HG03108 (cell line): ENCODE results near the gene IL17RA.
"Not testable (repeated sequence)": the region's sequence is repeated elsewhere in the genome, so short reads cannot be mapped to it uniquely, and the experiment has no call there.

Experiments
- ATAC-seq: cut with Tn5 transposase; IDR thresholded peaks from one replicate; pipeline ENCODE4 v1.9.1; 2021; ENCODE audit warnings: moderate library complexity; ENCODE audit not compliant: unreplicated experiment

Gene IL17RA, protein sequence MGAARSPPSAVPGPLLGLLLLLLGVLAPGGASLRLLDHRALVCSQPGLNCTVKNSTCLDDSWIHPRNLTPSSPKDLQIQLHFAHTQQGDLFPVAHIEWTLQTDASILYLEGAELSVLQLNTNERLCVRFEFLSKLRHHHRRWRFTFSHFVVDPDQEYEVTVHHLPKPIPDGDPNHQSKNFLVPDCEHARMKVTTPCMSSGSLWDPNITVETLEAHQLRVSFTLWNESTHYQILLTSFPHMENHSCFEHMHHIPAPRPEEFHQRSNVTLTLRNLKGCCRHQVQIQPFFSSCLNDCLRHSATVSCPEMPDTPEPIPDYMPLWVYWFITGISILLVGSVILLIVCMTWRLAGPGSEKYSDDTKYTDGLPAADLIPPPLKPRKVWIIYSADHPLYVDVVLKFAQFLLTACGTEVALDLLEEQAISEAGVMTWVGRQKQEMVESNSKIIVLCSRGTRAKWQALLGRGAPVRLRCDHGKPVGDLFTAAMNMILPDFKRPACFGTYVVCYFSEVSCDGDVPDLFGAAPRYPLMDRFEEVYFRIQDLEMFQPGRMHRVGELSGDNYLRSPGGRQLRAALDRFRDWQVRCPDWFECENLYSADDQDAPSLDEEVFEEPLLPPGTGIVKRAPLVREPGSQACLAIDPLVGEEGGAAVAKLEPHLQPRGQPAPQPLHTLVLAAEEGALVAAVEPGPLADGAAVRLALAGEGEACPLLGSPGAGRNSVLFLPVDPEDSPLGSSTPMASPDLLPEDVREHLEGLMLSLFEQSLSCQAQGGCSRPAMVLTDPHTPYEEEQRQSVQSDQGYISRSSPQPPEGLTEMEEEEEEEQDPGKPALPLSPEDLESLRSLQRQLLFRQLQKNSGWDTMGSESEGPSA

DNA sequence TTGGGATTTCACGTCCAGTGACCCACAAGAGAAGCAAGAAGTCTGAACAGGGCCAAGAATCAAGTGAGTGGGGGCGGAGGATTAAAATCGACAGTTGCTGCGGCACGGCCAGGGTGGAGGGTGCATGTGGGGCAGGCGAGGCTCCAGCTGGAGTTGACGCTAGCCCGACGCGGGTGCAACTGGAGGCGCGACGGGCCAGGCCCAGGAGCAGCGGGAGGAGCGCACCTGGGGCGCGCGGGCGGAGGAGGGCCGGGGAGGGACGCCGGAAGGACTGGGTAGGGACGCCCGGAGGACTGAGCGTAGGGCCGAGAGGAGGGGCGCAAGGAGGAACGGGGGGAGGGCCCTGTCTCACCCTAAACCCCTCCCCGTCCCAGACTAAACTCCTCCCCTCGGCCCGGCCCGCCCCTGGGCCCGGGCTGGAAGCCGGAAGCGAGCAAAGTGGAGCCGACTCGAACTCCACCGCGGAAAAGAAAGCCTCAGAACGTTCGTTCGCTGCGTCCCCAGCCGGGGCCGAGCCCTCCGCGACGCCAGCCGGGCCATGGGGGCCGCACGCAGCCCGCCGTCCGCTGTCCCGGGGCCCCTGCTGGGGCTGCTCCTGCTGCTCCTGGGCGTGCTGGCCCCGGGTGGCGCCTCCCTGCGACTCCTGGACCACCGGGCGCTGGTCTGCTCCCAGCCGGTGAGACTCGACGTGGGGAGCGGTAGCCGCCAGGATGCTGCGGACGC, at the start of gene IL17RA:
TSS of gene IL17RA (plus strand) at position 447 of the 723 bp plus-strand sequence. CDS start at position 539, 92 bp downstream.
- peak; percentile 89 for ATAC-seq

DNA sequence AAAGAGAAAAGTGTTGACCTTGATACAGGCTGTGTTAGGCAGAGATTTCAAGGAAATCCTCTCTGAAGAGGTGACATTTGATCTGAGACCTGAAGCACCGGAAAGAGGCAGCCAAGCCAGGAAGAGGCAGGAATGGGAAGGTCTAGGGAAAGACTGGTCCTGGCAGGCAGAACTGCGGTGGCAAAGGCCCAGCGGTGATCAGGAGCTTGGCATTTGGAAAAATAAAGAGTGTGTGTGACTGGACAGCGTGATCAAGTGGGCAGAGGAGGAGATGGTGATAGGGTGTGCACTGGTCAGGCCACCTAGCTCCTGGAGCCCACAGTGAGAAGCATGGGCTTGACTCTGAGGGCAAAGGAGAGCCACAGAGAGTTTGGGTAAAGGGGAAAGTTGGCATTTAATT, 49.6 kb upstream of the IL17RA start:
- no peak for ATAC-seq

DNA sequence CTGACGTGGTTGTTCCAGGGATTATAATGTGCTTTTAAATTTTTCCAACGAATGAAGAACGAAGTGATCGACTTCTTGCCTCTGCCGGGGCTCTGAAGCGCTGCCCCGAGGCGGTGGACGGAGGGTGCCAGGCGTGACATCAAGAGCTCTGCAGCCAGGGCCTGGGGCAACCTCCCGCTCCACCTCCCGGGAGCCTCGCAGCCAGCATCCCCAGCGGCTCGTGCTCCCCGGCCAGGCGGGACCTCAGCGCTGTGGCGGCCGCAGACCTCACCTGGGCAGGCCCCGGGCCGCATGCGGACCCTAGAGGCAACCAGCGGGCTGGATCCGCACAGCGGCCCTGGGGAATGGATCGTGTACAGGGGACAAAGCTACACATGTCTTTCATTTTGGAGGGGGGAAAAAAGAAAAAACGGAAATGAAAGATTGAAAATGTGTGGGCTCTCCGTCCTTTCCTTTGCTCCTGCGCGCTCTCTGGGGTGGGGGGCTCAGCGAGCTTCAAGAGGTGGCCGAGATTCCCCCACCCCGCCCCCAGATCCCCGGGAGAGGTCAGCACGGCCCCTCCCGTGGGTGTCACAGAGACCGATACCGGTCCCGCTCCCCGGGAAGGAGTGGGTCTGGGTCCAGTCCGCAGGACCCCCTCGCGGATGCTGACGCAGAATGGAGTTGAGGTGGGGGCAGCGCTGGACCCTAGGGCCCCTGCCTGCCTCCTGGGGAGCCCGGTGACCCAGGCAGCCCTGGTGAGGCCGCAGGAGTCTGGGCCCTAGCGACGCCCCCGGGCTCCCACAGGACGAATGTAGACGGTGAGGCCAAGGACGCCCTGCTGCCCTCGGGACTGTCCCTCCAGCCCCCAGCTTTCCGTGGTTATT, 48.6 kb upstream of the IL17RA start:
- not testable (repeated sequence) for ATAC-seq

DNA sequence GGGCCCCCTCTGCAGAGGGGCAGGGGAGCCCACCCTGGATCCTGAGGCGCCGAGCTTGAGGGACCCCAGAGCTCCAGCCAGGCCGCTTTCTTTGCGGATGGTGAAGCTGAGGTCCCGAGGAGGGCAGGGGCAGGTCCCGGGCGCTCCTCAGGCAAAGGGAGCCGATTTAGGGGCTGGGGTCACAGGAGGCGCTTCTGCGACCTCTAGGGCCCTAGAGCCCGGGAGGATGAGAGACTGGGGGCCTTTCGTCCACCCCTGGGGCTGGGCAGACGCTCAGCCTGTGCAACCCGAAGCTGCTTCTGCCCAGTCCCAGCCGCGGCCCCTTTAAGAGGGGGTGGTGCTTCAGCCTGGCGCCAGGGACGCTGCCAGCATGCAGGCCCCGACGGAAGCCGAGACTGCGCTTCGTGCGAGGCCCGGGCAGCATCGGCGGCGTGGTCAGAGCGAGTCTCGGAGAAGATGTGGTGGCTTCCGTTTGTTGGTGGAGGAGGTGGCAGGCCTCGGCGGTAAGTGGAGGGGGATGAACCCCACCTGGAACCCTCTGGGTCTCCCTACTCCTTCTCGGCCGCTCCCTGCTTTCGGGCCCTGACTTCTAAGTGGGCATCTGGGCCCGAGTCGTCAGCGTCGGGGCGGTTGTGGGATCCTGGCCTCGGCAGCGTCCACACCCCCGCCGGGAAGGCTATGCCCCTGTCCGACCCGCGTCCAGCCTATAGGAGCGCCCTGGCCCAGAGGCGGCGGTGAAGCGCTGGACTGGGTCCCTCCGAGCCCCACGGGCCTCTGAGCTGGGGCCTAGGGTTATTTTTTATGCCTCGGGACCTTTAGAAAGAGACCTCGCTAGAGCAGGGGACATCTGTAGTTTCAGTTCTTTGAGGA, 47.7 kb upstream of the IL17RA start:
- ATAC-seq = not testable (repeated sequence)

DNA sequence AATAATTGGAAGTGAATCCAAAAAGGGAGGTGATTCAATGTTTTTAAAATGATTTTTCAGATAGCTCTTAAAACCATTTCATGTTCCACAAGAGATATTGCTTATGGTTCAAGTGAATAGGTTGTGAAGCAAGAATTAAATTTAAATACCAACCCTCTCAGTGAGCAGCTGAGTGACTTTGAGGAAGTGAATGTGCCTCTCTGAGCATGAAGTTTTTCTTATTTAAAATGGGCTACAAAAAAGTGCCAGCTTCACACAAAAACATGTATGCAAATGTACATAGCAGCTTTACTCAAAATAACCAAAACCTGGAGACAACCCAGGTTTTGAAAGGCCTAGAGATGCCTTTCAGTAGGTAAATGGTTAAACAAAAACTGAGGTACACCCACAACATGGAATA, 41.3 kb upstream of the IL17RA start:
- ATAC-seq = no peak

DNA sequence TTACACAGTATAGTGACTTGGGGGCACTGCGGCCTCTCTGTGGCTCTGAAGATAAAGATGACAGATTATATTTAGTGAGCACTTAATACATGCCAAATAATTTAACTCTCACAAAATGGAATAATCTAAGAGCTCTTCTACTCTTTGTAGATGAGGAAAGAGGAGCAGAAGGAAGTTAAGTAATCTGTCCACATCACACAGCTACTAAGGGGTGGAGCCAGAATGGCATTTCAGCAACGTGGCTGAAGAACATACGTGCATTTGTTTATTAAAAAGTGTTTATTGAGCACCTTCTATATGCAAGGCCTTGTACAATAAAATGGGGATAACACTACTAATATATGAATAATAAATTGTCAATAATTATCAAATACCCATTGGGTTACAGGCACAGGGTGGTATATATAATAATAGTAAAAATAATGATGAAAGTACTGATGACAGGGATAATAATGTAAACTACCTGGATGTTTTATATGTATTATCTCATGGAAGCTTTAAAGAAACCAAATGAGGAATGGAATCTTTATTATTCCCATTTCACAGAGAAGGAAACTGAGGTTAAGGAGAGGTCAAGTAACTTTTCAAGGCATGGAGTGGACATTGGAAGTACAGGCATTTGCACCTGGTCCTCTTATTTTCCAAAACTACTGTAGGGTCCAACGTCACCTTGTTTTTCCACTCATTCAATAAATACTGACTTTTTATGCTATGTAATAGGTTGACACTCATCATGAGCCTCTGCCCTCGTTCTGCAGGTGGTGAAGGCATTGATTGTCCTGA, 38.0 kb upstream of the IL17RA start:
- no peak for ATAC-seq

DNA sequence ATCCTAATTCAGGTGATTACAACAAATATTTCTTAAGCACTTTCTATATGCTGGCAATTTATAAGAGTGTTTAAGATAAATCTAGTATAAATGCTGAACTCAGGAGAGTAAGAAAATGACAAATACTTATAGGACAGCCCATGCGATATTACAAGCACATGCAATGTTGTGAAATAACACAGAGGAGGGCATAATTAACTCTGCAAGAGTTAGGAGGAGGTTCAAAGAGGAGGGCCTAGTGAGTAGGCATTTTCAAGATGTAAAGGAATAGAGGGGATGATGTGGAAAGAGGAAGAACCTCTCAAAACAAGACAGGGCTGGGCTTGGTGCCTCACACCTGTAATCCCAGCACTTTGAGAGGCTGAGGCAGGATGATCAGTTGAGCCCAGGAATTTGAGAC, 37.1 kb upstream of the IL17RA start:
- no peak for ATAC-seq

DNA sequence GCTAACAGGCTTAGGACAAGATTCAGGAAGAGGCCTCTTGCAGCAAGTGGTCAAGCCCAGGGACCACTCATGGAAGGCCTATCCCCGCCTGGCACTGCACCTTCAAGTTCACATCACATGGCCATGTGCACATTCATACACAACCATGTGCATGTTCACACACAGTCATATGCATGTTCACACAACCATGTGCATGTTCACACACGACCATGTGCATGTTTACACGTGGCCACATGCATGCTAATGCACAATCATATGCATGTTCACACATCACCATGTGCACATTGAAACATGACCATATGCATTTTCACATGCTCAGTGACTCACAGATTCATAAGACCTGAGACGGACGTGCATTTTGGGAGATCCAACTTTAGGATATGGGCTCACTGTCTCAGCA, 28.7 kb upstream of the IL17RA start:
- ATAC-seq = no peak

DNA sequence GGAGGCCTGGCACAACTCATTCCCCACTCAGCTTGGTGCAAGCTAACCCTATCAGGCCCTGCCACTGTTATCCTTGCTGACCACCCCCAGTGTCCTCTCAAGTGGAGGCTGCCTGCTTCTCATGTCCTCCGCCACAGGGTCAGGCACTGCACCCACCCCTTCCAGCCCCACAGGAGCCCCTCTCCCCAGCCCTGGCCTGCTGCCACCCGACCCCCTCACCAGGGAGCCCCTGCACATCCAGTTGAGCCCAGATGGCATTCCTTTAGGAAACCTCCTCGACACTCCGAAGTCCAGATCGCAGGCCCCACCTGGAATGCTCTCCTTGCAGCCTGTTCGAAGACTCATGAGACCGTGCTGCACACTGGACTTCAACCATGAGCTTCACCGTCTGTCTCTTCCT, 28.0 kb upstream of the IL17RA start:
- ATAC-seq = no peak

DNA sequence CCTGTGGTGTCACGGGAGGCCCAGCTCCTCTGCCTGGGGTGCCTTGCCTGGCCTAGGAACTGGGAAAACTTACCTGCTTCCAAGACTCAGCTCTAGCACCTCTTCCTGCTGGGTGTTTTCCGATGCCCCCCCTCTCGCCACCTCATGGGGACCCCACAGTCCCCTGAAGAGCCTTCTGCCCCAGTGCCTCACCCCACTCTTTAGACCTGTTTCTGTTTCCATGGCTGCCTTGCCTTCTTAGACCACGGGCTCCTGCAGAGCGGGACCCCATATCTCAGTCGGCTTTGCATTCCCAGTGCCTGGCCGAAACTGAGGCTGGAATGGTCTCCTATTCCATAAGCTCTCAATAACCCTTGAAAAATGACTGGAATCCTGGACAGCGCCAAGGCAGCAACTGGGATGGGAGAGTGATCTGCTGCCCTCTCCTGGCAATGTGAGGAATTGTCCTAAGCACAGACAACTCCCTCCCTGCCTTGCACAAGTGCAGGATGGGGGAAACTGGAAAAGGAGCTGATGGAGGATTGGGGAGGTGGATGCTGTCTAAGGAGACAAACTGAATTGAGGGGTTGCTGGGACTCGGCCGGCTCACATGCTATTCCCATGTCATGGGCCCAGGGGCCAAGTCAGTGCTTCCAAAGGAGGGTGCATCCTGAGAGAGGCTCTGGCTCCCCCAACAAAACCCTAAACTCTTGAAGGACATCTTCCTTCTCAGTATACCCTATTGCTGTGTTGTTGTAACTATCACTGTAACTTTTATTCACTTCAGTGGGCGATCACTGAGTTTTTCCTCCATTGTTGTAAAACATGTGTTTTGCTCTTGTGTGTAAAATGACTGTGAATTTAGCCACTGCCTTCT, 26.6 kb upstream of the IL17RA start:
- ATAC-seq = no peak

DNA sequence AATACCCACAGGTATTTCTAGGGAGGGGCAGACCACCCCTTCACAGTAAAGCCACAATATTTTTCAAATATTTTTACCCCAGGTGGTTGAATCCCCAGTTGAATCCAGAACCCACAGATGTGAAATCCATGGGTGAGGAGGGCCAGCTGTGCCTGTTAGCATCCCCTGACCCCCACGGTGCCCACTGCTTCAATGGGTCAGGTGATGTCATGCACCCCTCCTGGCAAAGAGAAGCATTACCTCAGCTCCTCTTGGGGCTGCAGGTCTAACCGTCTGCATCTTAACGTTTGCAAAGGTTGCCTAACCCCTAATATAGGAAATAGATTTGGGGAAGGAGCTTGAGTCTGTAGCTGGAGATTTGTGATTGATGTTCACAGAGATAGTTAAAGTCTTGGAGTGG, 24.7 kb upstream of the IL17RA start:
- ATAC-seq = no peak

DNA sequence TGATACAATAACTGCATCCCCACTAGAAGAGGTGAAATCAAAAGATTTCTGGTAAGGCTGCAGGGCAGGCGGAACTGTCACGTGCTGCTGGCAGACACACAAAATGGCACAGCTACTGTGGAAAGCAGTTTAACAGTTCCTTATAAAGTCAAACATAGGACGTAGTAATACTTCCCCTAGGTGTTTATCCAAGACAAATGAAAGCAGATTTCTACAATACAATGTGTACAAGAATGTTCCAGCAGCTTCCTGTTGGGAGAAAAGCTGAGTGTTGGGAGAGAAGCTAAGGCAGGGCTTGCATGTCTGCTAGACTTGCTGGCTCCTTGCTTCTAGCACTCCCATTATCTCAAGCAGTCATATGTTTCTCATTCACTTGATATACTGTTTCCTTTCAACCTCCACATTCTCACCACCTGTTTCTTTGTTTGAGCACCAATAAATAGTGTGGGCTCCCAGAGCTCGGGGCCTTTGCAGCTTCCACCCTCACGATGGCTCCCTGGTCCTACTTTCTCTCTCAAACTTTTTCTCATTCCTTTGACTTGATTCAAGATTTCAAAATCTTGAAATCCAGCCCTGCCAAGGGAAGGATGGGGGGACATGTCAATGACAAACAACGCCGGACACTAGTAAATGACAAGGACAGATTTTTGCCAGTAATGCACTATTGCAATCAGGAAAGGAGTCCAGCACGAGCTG, 21.2 kb upstream of the IL17RA start:
- ATAC-seq = no peak

DNA sequence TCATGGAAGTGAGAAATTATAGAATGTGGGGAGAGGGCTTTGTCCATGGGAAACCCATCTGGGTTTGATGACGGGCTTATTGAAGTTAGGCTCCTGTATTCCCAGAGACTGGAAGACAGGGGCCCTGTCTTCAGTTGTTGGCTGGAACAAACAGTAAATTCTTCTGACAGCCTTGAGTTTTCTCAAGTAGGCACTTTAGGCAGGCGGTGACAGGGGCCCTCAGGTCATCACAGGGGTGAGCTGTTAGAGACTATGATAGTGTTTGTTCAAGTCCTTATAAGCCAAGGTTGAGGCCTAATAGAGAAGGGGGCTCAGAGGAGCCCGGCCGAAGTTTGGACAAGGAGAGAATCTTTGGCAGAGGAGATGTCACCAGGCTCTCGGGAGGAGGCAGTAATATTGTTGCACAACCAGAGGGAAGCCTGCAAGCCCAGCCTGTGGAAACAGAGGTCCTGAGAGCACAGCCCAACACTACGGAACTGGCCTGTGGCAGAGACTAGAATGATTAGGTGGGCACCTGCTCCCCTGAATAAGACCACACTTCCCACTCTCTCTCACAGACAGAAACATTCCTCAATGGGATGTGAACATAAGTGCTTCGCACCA, 20.2 kb upstream of the IL17RA start:
- ATAC-seq = no peak

DNA sequence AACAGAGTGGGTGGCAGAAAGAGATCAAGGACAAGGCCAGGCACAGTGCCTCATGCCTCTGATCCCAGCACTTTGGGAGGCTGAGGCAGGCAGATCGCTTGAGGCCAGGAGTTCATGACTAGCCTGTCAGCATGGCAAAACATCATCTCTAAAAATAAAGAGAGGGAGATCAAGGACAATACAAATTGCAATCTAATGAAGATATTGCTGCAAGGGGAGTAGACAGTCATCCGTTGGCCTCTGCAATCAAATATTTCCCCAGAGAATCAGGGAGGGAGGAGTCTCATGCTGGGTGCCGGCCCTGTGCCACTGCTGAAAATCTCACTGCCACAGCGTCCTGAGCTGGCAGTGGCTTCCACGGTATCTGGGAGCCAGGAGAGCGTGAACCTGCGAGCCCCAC, 19.4 kb upstream of the IL17RA start:
- no peak for ATAC-seq

DNA sequence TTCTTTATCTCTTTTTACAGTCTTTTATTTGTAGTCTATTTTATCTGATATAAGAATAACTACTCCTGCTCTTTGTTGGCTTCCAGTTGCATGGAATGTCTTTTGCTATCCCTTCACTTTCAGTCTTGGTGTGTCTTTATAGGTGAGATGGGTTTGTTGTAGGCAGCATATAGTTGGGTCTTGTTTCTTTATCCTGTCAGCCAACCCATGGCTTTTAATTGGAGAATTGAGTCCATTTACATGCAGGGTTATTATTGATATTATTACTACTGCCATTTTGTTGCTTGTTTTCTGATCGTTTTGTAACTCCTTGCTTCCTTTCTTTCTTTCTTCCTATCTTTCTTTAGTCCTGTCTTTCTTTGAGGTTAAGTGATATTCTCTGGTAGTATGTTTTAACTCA, 11.9 kb upstream of the IL17RA start:
- ATAC-seq = no peak

DNA sequence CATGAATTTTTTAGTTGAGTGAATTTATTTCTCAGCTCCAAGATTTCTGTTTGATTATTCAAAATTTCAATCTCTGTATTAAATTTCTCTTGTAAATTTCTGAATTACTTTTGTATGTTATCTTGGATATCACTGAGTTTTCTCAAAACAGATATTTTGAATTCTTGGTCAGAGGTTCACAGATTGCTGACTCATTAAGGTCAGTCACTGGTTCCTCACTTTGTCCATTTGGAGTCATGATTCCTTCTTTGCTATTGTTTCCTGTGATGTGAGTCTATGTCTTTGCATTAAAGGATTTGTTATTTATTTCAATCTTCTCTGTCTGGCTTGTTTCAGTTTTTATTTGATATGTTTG, 10.2 kb upstream of the IL17RA start:
- no peak for ATAC-seq

DNA sequence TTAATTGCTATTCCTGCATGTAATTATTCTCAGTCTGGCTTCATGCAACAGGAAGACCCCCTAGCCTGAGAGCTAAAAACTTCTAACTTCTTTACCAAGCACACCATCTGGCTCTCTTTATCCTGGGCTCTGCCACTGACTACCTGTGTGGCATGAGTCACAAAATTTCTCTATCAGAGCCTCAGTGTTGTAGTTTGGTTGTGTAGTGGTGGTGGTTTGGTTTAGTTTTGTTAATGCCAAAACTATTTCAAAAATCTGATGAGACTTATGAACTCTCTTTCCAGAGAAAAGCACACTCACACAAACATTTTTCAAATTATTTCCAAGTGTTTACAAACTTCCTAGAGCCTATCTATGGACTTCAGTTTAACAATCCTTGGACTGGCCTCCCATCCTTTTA, 7.5 kb upstream of the IL17RA start:
- no peak for ATAC-seq
